HepG2 (cell line): Measurements from ENCODE around the gene CAPG. TPM values are rescaled to one million over a fixed set of nuclear protein-coding genes. Genes with fewer than 3 reads are reported as not detected.

Experiments used
- ATAC-seq: fragments of 200-7000 bp; cut with Tn5 transposase; 3 replicates; pipeline ENCODE4 v1.9.1; 2020; ENCODE audit warnings: mild to moderate bottlenecking, moderate library complexity
- BruUV-seq: library from RNA; stranded (reverse); fragments of 400-500 nt; replicated peaks from 2 replicates; lab custom pipeline; 2021; lab: Mats Ljungman, UMichigan
- CTCF ChIA-PET: fragments of 300-600 bp; formaldehyde crosslinking; extraction: SDS; loops from one replicate; lab custom pipeline; 2021; ENCODE audit warnings: low total read pairs, inconsistent platforms, low intra/inter-chr PET ratio; lab: Yijun Ruan, JAX
- POLR2A ChIA-PET: fragments of 350-600 bp; sonication (Branson Sonifier 250); formaldehyde crosslinking; loops from one replicate; lab custom pipeline; 2020; ENCODE audit warnings: antibody characterized with exemption, inconsistent platforms; lab: Yijun Ruan, JAX
- DNase-seq: peaks from one replicate; pipeline ENCODE4 v3.0.0-alpha.2; 2015; ENCODE audit warnings: low spot score
- FAIRE-seq: peaks from 3 replicates; lab custom pipeline; 2011; peaks lifted over from hg19 to GRCh38; lab: Jason Lieb, UNC
- H2AFZ ChIP-seq: one replicate; pipeline ENCODE4 v1.6.1; 2011; ENCODE audit warnings: low read length, inconsistent platforms
- H3K27ac ChIP-seq: fragments of 300-600 bp; 3 replicates; pipeline ENCODE4 v1.8.0; 2011; ENCODE audit warnings: mixed run types, mild to moderate bottlenecking, mixed read lengths, low read length, inconsistent platforms; ENCODE audit not compliant: insufficient read depth; ENCODE audit errors: extremely low read length
- H3K27me3 ChIP-seq, 2 experiments: fragments of 200-600 bp in 1 of 2; 2 replicates in 1 of 2; 3 replicates in 1 of 2; pipeline versions ENCODE4 v1.6.0 to v1.8.0; 2011; ENCODE audit warnings: low read length in 2 of 2, mild to moderate bottlenecking in 2 of 2, moderate library complexity in 2 of 2, inconsistent platforms in 1 of 2; ENCODE audit not compliant: insufficient read depth in 2 of 2, control insufficient read depth in 1 of 2
- H3K36me3 ChIP-seq, 2 experiments: fragments of 200-600 bp in 1 of 2; replicated peaks in 1 of 2; 2 replicates in 1 of 2; 3 replicates in 1 of 2; pipeline versions ENCODE4 v1.5.1 to v1.8.0; 2011; ENCODE audit warnings: low read length in 2 of 2, inconsistent platforms in 1 of 2; ENCODE audit not compliant: insufficient read depth in 2 of 2, control insufficient read depth in 1 of 2
- H3K4me1 ChIP-seq: 2 replicates; pipeline ENCODE4 v1.5.1; 2012; ENCODE audit warnings: low read length, inconsistent platforms; ENCODE audit not compliant: insufficient read depth
- H3K4me2 ChIP-seq: 2 replicates; pipeline ENCODE4 v1.6.0; 2011; ENCODE audit warnings: low read depth, low read length, inconsistent platforms
- H3K4me3 ChIP-seq, 3 experiments: fragments of 200-600 bp in 1 of 3; sonication (generic), shearing (Covaris generic) in 1 of 3; replicated peaks in 1 of 3; 2 replicates each; pipeline ENCODE4 v1.5.1; 2011 to 2016; ENCODE audit warnings: low read length in 3 of 3, inconsistent platforms in 2 of 3, low read depth in 2 of 3, mild to moderate bottlenecking in 2 of 3, control low read depth in 1 of 3, mixed read lengths in 1 of 3; ENCODE audit not compliant: insufficient read depth in 1 of 3
- H3K79me2 ChIP-seq: one replicate; pipeline ENCODE4 v1.6.1; 2011; ENCODE audit warnings: low read length, inconsistent platforms; ENCODE audit not compliant: insufficient read depth
- H3K9ac ChIP-seq: 2 replicates; pipeline ENCODE4 v1.6.0; 2011; ENCODE audit warnings: mild to moderate bottlenecking, low read depth, low read length, inconsistent platforms; ENCODE audit not compliant: insufficient read depth
- H3K9me3 ChIP-seq: 2 replicates; pipeline ENCODE4 v1.5.1; 2012; ENCODE audit warnings: mild to moderate bottlenecking, low read length
- H4K20me1 ChIP-seq: 2 replicates; pipeline ENCODE4 v1.6.0; 2011; ENCODE audit warnings: inconsistent platforms, mild to moderate bottlenecking, low read length, moderate library complexity; ENCODE audit not compliant: insufficient read depth
- CEBPB ChIP-seq: IDR thresholded peaks from 2 replicates; pipeline ENCODE4 v1.6.1; 2011; ENCODE audit warnings: low read depth, low read length, improper control_type of control experiment, borderline replicate concordance
- SALL2 ChIP-seq: sonication (generic); formaldehyde crosslinking; IDR thresholded peaks from 2 replicates; pipeline ENCODE4 v1.8.1; 2023; ENCODE audit warnings: mild to moderate bottlenecking, missing genetic modification reagents, inconsistent platforms
- WGBS: methylation state at CpG from one replicate; pipeline ENCODE4 v1.1.6; 2017; ENCODE audit warnings: low lambda C conversion rate; 5-methylcytosine and 5-hydroxymethylcytosine counted together
- in situ Hi-C: cut with HindIII; loops from 2 replicates; pipeline ENCODE4 v1.10.0; 2017; ENCODE audit warnings: low pct_unique_long_range_greater_than_20kb; ENCODE audit not compliant: extremely low pct_ligation_motif_present
- intact Hi-C: fragments of 100-400 bp; cut with micrococcal nuclease; formaldehyde crosslinking; loops from one replicate; pipeline ENCODE4 v1.10.0; 2022; ENCODE audit not compliant: unreplicated experiment
- polyA plus RNA-seq, 8 experiments: library from polyadenylated mRNA; depleted of rRNA in 3 of 8; stranded (reverse) in 7 of 8; unstranded in 1 of 8; fragments of >200 nt; fragmentation: Illumina TruSeq in 4 of 8; extraction: Trizol in 4 of 8; gene quantifications; 2 replicates each; pipeline versions ENCODE4 v1.2.1 to v1.2.3, GENCODE V29; 2011 to 2016; ENCODE audit warnings: low read depth in 4 of 8, missing spikeins in 1 of 8, mixed read lengths in 1 of 8; ENCODE audit not compliant: insufficient read depth in 1 of 8
- total RNA-seq, 5 experiments: library from RNA; depleted of rRNA; stranded (reverse); fragments of >200 nt; fragmentation: Illumina TruSeq; extraction: Trizol; gene quantifications; 2 replicates each; pipeline ENCODE4 v1.2.3, GENCODE V29; 2016; ENCODE audit warnings: low read depth in 1 of 5
- TF ChIP-seq, protein P1 (sequence below): sonication (generic); formaldehyde crosslinking; IDR thresholded peaks from 2 replicates; pipeline ENCODE4 v1.9.0; 2022; ENCODE audit warnings: missing genetic modification reagents, mild to moderate bottlenecking, borderline replicate concordance
- TF ChIP-seq, protein P2 (sequence below): sonication (generic); formaldehyde crosslinking; IDR thresholded peaks from 2 replicates; pipeline ENCODE4 v1.5.1; 2020; ENCODE audit warnings: mild to moderate bottlenecking, missing genetic modification reagents, moderate library complexity
- TF ChIP-seq, protein P3 (sequence below): sonication (generic); formaldehyde crosslinking; IDR thresholded peaks from 2 replicates; pipeline ENCODE4 v1.4.0; 2020; ENCODE audit warnings: missing genetic modification reagents

Gene CAPG
- total and polyA plus RNA-seq, 2 of the 13 experiments (the other 11 are each of a cell fraction or from before 2014, with no cell fraction given), result 12.7 to 18.2 TPM

DNA sequence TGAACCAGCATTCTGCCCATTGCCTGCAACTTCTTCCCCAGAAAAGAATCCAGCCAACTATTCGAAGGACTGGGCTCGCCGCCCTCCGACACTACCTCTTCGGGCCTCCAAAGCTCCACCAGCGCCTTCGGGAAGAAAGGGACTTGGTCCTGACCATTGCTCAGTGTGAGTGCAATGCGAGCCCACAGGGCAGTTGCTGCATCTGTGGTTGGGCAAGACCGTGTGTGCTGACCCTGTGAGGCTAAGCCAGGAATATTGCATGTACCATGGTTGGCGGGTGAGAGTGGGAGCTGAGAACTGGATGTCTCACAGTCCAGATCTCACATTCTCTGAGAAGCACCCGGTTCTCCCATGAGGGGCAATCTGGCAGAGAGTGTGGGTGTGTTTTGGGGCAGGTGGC, 39.1 kb downstream of the CAPG start:
- intact Hi-C loops, result no loop called here
- Histone ChIP-seq H3K27ac (no peak overlapping the region), H3K9ac (no peak overlapping the region), H3K79me2 (no peaks in the 10 kb centered on the region), H3K4me2 (no peak overlapping the region), H3K4me1 (peaks cover 32% of the 10 kb centered on the region), H3K9me3 (no peaks in the 10 kb centered on the region), H3K36me3 (no peaks in the 10 kb centered on the region), H4K20me1 (no peaks in the 10 kb centered on the region), H3K4me3 (no peak overlapping the region), H3K27me3 (no peaks in the 10 kb centered on the region), H2AFZ (no peak overlapping the region)
- DNase-seq, result no peak
- no TSS peak for BruUV-seq
- FAIRE-seq, result no peak
- in situ Hi-C loops, result no loop called here
- ChIA-PET CTCF (no interaction called here), POLR2A (interaction anchor here (1.5 to 2.9 kb wide), 4 partner anchors 17 to 214 kb away, joined by 3 to 25 read pairs (median 8); partner anchors contain the start of genes ELMOD3, MAT2A, RETSAT and SH2D6)
- 93% methylated on average over 11 of the region's 11 CpGs for WGBS
- ATAC-seq, result peak; percentile 35
- TF ChIP-seq CEBPB, result peak; percentile 47; the same call in 1 of the 2 replicates
- TF ChIP-seq, protein P1, sequence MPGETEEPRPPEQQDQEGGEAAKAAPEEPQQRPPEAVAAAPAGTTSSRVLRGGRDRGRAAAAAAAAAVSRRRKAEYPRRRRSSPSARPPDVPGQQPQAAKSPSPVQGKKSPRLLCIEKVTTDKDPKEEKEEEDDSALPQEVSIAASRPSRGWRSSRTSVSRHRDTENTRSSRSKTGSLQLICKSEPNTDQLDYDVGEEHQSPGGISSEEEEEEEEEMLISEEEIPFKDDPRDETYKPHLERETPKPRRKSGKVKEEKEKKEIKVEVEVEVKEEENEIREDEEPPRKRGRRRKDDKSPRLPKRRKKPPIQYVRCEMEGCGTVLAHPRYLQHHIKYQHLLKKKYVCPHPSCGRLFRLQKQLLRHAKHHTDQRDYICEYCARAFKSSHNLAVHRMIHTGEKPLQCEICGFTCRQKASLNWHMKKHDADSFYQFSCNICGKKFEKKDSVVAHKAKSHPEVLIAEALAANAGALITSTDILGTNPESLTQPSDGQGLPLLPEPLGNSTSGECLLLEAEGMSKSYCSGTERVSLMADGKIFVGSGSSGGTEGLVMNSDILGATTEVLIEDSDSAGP, result peak; percentile 14; the same call in 1 of the 2 replicates
- TF ChIP-seq, protein P2, sequence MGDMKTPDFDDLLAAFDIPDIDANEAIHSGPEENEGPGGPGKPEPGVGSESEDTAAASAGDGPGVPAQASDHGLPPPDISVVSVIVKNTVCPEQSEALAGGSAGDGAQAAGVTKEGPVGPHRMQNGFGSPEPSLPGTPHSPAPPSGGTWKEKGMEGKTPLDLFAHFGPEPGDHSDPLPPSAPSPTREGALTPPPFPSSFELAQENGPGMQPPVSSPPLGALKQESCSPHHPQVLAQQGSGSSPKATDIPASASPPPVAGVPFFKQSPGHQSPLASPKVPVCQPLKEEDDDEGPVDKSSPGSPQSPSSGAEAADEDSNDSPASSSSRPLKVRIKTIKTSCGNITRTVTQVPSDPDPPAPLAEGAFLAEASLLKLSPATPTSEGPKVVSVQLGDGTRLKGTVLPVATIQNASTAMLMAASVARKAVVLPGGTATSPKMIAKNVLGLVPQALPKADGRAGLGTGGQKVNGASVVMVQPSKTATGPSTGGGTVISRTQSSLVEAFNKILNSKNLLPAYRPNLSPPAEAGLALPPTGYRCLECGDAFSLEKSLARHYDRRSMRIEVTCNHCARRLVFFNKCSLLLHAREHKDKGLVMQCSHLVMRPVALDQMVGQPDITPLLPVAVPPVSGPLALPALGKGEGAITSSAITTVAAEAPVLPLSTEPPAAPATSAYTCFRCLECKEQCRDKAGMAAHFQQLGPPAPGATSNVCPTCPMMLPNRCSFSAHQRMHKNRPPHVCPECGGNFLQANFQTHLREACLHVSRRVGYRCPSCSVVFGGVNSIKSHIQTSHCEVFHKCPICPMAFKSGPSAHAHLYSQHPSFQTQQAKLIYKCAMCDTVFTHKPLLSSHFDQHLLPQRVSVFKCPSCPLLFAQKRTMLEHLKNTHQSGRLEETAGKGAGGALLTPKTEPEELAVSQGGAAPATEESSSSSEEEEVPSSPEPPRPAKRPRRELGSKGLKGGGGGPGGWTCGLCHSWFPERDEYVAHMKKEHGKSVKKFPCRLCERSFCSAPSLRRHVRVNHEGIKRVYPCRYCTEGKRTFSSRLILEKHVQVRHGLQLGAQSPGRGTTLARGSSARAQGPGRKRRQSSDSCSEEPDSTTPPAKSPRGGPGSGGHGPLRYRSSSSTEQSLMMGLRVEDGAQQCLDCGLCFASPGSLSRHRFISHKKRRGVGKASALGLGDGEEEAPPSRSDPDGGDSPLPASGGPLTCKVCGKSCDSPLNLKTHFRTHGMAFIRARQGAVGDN, result peak; percentile 39; the same call in 1 of the 2 replicates
- TF ChIP-seq, protein P3, sequence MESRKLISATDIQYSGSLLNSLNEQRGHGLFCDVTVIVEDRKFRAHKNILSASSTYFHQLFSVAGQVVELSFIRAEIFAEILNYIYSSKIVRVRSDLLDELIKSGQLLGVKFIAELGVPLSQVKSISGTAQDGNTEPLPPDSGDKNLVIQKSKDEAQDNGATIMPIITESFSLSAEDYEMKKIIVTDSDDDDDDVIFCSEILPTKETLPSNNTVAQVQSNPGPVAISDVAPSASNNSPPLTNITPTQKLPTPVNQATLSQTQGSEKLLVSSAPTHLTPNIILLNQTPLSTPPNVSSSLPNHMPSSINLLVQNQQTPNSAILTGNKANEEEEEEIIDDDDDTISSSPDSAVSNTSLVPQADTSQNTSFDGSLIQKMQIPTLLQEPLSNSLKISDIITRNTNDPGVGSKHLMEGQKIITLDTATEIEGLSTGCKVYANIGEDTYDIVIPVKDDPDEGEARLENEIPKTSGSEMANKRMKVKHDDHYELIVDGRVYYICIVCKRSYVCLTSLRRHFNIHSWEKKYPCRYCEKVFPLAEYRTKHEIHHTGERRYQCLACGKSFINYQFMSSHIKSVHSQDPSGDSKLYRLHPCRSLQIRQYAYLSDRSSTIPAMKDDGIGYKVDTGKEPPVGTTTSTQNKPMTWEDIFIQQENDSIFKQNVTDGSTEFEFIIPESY (CRISPR knock-in tag), result peak; percentile 75; the same call in 1 of the 2 replicates
- TF ChIP-seq SALL2 (CRISPR knock-in tag), result no peak
